M059J (cell line): ENCODE results near the gene ZDHHC17. TPM values are rescaled to one million over a fixed set of nuclear protein-coding genes. Genes with fewer than 3 reads are reported as not detected.

Source experiments
- total RNA-seq: library from RNA; depleted of rRNA; stranded (reverse); fragments of >200 nt; shearing (Covaris generic); gene quantifications from 2 replicates; pipeline ENCODE4 v1.2.3, GENCODE V29; 2014; rRNA removed

The ZDHHC17 gene
- total RNA-seq, 1 experiment from 2014 or later: 14.2 TPM

Other genes starting within 250 kb of the ZDHHC17 start
- gene OSBPL8, start 204.3 kb upstream of the ZDHHC17 start, total RNA-seq: 32.0 and 44.2 TPM in 2 replicates
- gene CSRP2, start 114.9 kb downstream of the ZDHHC17 start, total RNA-seq: 90.2 and 121 TPM in 2 replicates